Astrocyte of the hippocampus (primary cell): ENCODE data around the gene C19orf44.
"Not testable (repeated sequence)": the region's sequence is repeated elsewhere in the genome, so short reads cannot be mapped to it uniquely, and the experiment has no call there.

ENCODE experiments used
- DNase-seq: peaks from one replicate; pipeline ENCODE4 v3.0.0; 2011; ENCODE audit warnings: low read depth, low spot score

Gene C19orf44

GRCh38 chr19:16535381-16535780, 39.2 kb downstream of the C19orf44 start:
- DNase-seq, result no peak

GRCh38 chr19:16536130-16536529, 39.9 kb downstream of the C19orf44 start:
- no peak for DNase-seq

GRCh38 chr19:16537111-16537510, 40.9 kb downstream of the C19orf44 start:
- no peak for DNase-seq

- no peak for DNase-seq
Measured at GRCh38 chr19:16540948-16541347, 44.8 kb downstream of the C19orf44 start.

- no peak for DNase-seq
Measured at GRCh38 chr19:16541526-16542044, 45.4 kb downstream of the C19orf44 start.

- DNase-seq, result peak; percentile 98
Measured at GRCh38 chr19:16542045-16542909, 46.1 kb downstream of the C19orf44 start, which contains the start of gene CHERP. TSS of gene CHERP (minus strand) at chr19:16542437. CDS start at chr19:16542378, 59 bp downstream.

- DNase-seq, result no peak
Measured at GRCh38 chr19:16542910-16543472, 46.8 kb downstream of the C19orf44 start.

GRCh38 chr19:16543734-16544133, 47.5 kb downstream of the C19orf44 start:
- not testable (repeated sequence) for DNase-seq

- no peak for DNase-seq
Measured at GRCh38 chr19:16544473-16545231, 48.5 kb downstream of the C19orf44 start.

- DNase-seq, result no peak
Measured at GRCh38 chr19:16548956-16549355, 52.8 kb downstream of the C19orf44 start.

- not testable (repeated sequence) for DNase-seq
Measured at GRCh38 chr19:16551902-16552301, 55.7 kb downstream of the C19orf44 start.

GRCh38 chr19:16554776-16555175, 58.6 kb downstream of the C19orf44 start:
- DNase-seq, result no peak

GRCh38 chr19:16559780-16560276, 63.6 kb downstream of the C19orf44 start:
- peak; percentile 97 for DNase-seq

- no peak for DNase-seq
Measured at GRCh38 chr19:16561382-16561781, 65.2 kb downstream of the C19orf44 start.

GRCh38 chr19:16562608-16563025, 66.4 kb downstream of the C19orf44 start:
- no peak for DNase-seq

GRCh38 chr19:16564842-16565241, 68.6 kb downstream of the C19orf44 start:
- no peak for DNase-seq

GRCh38 chr19:16566161-16566560, 70.0 kb downstream of the C19orf44 start:
- no peak for DNase-seq

GRCh38 chr19:16566702-16567101, 70.5 kb downstream of the C19orf44 start:
- no peak for DNase-seq

- DNase-seq, result no peak
Measured at GRCh38 chr19:16569609-16570320, 73.6 kb downstream of the C19orf44 start.
